ENCODE results near the gene LORICRIN. TPM values are rescaled to one million over a fixed set of nuclear protein-coding genes. Genes with fewer than 3 reads are reported as not detected.

Gene LORICRIN
- total RNA-seq, 2 experiments from 2014 or later = not detected

GRCh38 chr1:153293480-153293775, 33.9 kb downstream of the LORICRIN start:
- CTCF ChIA-PET = no interaction called here
- peak; percentile 22 for DNase-seq
- H3K4me3 Mint-ChIP-seq = no peak overlapping the region

GRCh38 chr1:153293851-153294250, 34.4 kb downstream of the LORICRIN start:
- Mint-ChIP-seq H3K27ac (no peak overlapping the region), H3K9me3 (ENCODE audit: low read depth) (no peaks in the 10 kb centered on the region), H3K4me3 (no peak overlapping the region), H3K36me3 (no peaks in the 10 kb centered on the region), H3K4me1 (peaks cover 27% of the 10 kb centered on the region), H3K27me3 (peaks cover 7% of the 10 kb centered on the region)
- CTCF ChIA-PET = no interaction called here
- ATAC-seq (no peak), DNase-seq (no peak)

More at GRCh38 chr1:153293480-153293775, 33.9 kb downstream of the LORICRIN start:
- Mint-ChIP-seq H3K9me3 (ENCODE audit: low read depth) (no peaks in the 10 kb centered on the region), H3K27me3 (peaks cover 7% of the 10 kb centered on the region), H3K4me1 (peaks cover 27% of the 10 kb centered on the region), H3K36me3 (no peaks in the 10 kb centered on the region), H3K27ac (no peak overlapping the region)
- no peak for ATAC-seq

- H3K9me3 Mint-ChIP-seq (ENCODE audit: low read depth) = no peaks in the 10 kb centered on the region
- no peaks in the 10 kb centered on the region for H3K36me3 Mint-ChIP-seq
- H3K27ac Mint-ChIP-seq = no peak overlapping the region
- peaks cover 8% of the 10 kb centered on the region for H3K27me3 Mint-ChIP-seq
- DNase-seq = no peak
- no peak for ATAC-seq
- H3K4me3 Mint-ChIP-seq = no peak overlapping the region
- CTCF ChIA-PET = no interaction called here
- no peaks in the 10 kb centered on the region for H3K4me1 Mint-ChIP-seq
Measured at GRCh38 chr1:153302308-153302707, 42.8 kb downstream of the LORICRIN start.

GRCh38 chr1:153305682-153306081, 46.2 kb downstream of the LORICRIN start:
- DNase-seq (no peak), ATAC-seq (no peak)
- Mint-ChIP-seq H3K27ac (no peak overlapping the region), H3K36me3 (no peaks in the 10 kb centered on the region), H3K4me1 (no peaks in the 10 kb centered on the region), H3K9me3 (ENCODE audit: low read depth) (no peaks in the 10 kb centered on the region), H3K4me3 (no peak overlapping the region), H3K27me3 (peaks cover 11% of the 10 kb centered on the region)
- CTCF ChIA-PET = no interaction called here

GRCh38 chr1:153306303-153307220, 47.1 kb downstream of the LORICRIN start:
- H3K9me3 Mint-ChIP-seq (ENCODE audit: low read depth) = no peaks in the 10 kb centered on the region
- ATAC-seq = no peak
- DNase-seq = no peak
- H3K36me3 Mint-ChIP-seq = no peaks in the 10 kb centered on the region
- H3K4me1 Mint-ChIP-seq = no peaks in the 10 kb centered on the region
- peaks cover 14% of the 10 kb centered on the region for H3K27me3 Mint-ChIP-seq
- no peak overlapping the region for H3K4me3 Mint-ChIP-seq
- no peak overlapping the region for H3K27ac Mint-ChIP-seq
- CTCF ChIA-PET = no interaction called here

- Mint-ChIP-seq H3K36me3 (no peaks in the 10 kb centered on the region), H3K4me3 (no peak overlapping the region), H3K4me1 (no peaks in the 10 kb centered on the region), H3K9me3 (ENCODE audit: low read depth) (no peaks in the 10 kb centered on the region), H3K27ac (no peak overlapping the region), H3K27me3 (peaks cover 15% of the 10 kb centered on the region)
- DNase-seq (no peak), ATAC-seq (no peak)
- CTCF ChIA-PET = no interaction called here
Measured at GRCh38 chr1:153307221-153307600, 47.7 kb downstream of the LORICRIN start.

- H3K9me3 Mint-ChIP-seq (ENCODE audit: low read depth) = no peaks in the 10 kb centered on the region
- DNase-seq (no peak), ATAC-seq (no peak)
- no peak overlapping the region for H3K27ac Mint-ChIP-seq
- H3K4me1 Mint-ChIP-seq = no peaks in the 10 kb centered on the region
- CTCF ChIA-PET = no interaction called here
- H3K36me3 Mint-ChIP-seq = no peaks in the 10 kb centered on the region
- peaks cover 18% of the 10 kb centered on the region for H3K27me3 Mint-ChIP-seq
- H3K4me3 Mint-ChIP-seq = no peak overlapping the region
Measured at GRCh38 chr1:153308540-153308939, 49.1 kb downstream of the LORICRIN start.

GRCh38 chr1:153309441-153309840, 50.0 kb downstream of the LORICRIN start:
- no peaks in the 10 kb centered on the region for H3K36me3 Mint-ChIP-seq
- H3K27me3 Mint-ChIP-seq = peaks cover 17% of the 10 kb centered on the region
- H3K4me1 Mint-ChIP-seq = no peaks in the 10 kb centered on the region
- no peak overlapping the region for H3K27ac Mint-ChIP-seq
- H3K9me3 Mint-ChIP-seq (ENCODE audit: low read depth) = no peaks in the 10 kb centered on the region
- DNase-seq = no peak
- ATAC-seq = no peak
- CTCF ChIA-PET = no interaction called here
- no peak overlapping the region for H3K4me3 Mint-ChIP-seq

- no peaks in the 10 kb centered on the region for H3K9me3 Mint-ChIP-seq (ENCODE audit: low read depth)
- CTCF ChIA-PET = no interaction called here
- H3K27me3 Mint-ChIP-seq = peaks cover 17% of the 10 kb centered on the region
- H3K4me3 Mint-ChIP-seq = no peak overlapping the region
- H3K4me1 Mint-ChIP-seq = no peaks in the 10 kb centered on the region
- H3K36me3 Mint-ChIP-seq = no peaks in the 10 kb centered on the region
- DNase-seq = no peak
- ATAC-seq = no peak
- H3K27ac Mint-ChIP-seq = no peak overlapping the region
Measured at GRCh38 chr1:153310526-153310925, 51.0 kb downstream of the LORICRIN start.

Other genes with a start within 250 kb of the LORICRIN start
- not detected for gene SPRR1B, start 228.5 kb upstream of the LORICRIN start, total RNA-seq
- not detected for gene SPRR2D, start 218.6 kb upstream of the LORICRIN start, total RNA-seq
- gene SPRR2A, start 202.2 kb upstream of the LORICRIN start, total RNA-seq = not detected
- gene SPRR2B, start 188.1 kb upstream of the LORICRIN start, total RNA-seq = not detected
- not detected for gene SPRR2E, start 165.2 kb upstream of the LORICRIN start, total RNA-seq
- not detected for gene SPRR2F, start 146.2 kb upstream of the LORICRIN start, total RNA-seq
- gene SPRR2G, start 108.8 kb upstream of the LORICRIN start, total RNA-seq = not detected
- gene LELP1, start 56.3 kb upstream of the LORICRIN start, total RNA-seq = not detected
- gene PRR9, start 42.1 kb upstream of the LORICRIN start, total RNA-seq = not detected
- gene PGLYRP3, start 53.3 kb downstream of the LORICRIN start, total RNA-seq = not detected
- gene PGLYRP4, start 89.2 kb downstream of the LORICRIN start, total RNA-seq = not detected
- gene S100A9, start 98.2 kb downstream of the LORICRIN start, total RNA-seq = not detected
- not detected for gene S100A12, start 115.9 kb downstream of the LORICRIN start, total RNA-seq
- not detected for gene S100A8, start 131.4 kb downstream of the LORICRIN start, total RNA-seq
- not detected for gene S100A7A, start 156.8 kb downstream of the LORICRIN start, total RNA-seq
- gene S100A7, start 201.0 kb downstream of the LORICRIN start, total RNA-seq = not detected